Suppressor macrophage treated with lipopolysaccharide for 4 hours (primary cell): Measurements from ENCODE around the gene TPM4.

ENCODE experiments used
- DNase-seq: peaks from one replicate; pipeline ENCODE4 v3.0.0-alpha.2; 2020

Gene TPM4

GRCh38 chr19:16076154-16076957, at the start of gene TPM4:
Gene TPM4, plus strand, starts transcription at chr19:16076495. Its CDS starts 71 bp downstream, at chr19:16076566.
- peak; percentile 97 for DNase-seq

DNA sequence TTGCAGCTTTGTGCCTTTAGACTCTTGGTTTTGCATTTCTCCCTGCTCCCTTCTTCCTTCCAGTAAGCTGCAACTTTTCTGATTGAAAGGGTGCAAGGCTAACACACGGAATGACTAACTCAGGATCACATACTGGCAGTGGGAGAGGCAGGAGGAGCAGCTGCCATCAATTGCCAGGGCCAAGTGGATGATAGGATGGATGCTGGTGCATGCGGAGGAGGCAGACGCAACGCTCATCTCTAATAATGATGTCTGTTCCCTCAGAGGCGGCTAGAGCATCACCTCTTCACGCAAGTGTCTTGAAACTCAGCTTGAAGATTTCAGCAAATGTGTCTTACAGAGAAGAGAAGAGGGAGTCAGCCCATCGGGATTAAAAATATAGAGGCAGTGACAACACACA, 49.5 kb upstream of the TPM4 start:
- DNase-seq = no peak

- DNase-seq = no peak
Measured at GRCh38 chr19:16027528-16027927, 48.8 kb upstream of the TPM4 start.

DNA sequence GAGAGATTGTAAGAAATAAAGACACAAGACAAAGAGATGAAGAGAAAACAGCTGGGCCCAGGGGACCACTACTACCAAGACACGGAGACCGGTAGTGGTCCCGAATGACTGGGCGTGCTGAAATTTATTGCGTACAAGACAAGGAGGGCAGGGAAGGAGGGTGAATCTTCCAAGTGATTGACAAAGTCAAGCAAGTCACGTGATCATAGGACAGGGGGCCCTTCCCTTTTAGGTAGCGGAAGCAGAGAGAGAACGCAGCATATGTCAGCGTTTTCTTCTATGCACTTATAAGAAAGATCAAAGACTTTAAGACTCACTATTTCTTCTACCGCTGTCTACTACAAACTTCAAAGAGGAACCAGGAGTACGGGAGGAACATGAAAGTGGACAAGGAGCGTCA, 46.1 kb upstream of the TPM4 start:
- peak; percentile 11 for DNase-seq

GRCh38 chr19:16030964-16031871, 45.1 kb upstream of the TPM4 start:
- DNase-seq = no peak

DNA sequence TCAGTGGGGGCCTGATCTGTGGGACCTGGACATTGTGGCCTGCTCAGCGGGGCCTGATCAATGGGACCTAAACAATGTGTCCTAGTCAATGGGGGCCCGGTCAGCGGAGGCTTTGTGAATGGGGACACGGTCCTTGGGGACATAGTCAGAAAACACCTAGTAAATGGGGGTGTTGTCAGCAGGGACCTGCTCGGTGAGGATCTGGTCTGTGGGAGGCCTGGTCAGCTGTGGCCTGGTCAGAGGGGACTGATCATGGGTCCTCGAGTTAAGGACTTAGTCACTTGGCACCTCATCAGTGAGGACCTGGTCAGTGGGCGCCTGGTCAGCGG, 44.5 kb upstream of the TPM4 start:
- DNase-seq = no peak

GRCh38 chr19:16032509-16033135, 43.7 kb upstream of the TPM4 start:
- DNase-seq = no peak

GRCh38 chr19:16033136-16033530, 43.2 kb upstream of the TPM4 start:
- no peak for DNase-seq

- DNase-seq = no peak
Measured at GRCh38 chr19:16033721-16034120, 42.6 kb upstream of the TPM4 start.

DNA sequence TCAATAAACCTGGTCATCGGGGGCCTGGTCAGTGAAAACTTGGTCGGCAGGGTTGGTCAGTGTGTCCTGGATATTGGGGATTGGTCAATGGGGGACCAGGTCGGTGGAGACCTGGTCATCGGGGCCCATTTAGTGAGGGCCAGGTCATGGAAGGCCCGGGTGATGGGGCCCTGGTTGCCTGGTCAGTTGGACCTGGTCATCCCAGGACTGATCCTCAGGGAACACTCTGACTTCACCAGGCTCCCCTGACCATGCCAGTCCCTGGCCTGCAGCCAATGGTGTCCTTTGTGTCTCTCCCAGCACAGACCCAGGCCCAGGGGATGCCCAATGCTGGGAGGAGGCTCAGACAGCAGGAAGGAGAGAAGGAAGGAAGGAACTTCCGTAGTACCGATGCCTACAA, 42.1 kb upstream of the TPM4 start:
- DNase-seq = no peak

DNA sequence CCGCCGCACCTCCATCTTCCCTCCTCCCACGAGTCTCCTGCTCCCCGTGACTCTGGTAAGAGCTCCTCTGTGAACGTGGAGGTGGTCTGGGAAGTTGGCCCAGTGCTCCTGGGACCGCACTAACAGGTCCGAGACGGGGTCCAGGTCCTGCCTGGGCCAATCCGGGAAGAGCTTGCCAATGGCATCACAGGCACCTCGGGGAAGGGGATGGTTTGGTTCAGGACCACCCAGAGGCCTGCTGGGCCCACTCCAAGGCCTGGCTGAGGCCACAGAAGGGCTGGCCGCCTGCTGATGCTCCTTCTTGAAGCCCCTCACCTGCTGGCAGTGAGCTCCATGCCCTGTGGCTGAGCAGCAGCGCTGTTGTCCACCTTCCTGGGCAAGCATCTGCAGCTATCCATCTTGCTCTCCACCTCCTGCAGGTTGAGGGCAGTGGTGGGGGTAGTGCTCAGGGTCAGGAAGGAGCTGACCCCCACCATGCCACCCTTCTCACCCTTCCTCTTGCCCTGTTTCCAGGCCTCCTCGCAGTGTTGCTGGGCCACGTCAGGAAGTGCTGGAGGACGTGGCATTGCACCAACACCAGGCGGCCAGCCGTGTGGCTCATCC, 41.2 kb upstream of the TPM4 start:
- DNase-seq = no peak

GRCh38 chr19:16035601-16036297, 40.5 kb upstream of the TPM4 start:
- DNase-seq = no peak

DNA sequence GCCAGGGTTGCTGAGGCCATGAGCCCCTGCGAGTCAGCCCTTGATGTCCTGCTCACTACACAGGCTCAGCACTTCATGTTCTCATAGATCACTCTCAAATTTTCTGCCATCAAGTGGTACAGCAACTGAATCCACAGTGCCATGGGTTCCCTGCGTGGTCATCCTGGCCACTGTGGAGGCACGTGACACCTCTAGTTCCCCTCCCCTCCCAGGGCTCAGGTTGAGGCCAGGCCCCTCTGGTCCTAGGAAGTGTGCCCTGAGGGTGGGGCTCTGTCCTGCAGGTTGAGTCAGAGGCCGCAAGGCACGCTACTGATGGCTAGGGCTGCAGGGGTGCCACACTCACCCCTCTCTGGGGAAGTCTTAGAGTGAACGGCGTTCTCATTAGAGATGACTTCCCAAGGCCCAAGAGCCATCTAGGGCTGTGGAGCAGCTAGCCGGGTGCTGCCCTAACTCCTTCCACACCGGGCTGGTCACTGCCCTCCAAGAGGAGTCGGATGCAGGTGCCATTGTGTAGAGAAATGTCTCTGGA, 39.8 kb upstream of the TPM4 start:
- no peak for DNase-seq

DNA sequence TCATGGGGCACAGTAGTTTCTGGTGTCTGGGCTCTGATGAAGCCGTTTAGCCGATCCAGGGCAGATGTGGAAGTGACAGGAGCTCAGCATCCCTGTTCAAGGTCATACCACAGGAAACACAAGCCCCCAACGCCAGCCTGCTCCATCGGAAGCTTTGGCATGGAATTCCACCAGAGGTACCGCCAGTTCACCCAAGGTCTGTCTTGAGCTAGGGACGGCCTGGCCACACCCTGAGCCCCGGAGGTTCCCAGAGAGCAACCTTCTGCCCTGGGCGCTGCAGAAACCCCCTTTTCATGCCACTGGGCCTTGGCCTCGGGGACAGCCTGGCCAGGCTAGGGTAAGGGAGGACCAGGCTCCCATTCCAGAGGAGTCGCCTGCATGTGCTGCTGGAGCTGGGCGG, 39.4 kb upstream of the TPM4 start:
- DNase-seq = no peak

DNA sequence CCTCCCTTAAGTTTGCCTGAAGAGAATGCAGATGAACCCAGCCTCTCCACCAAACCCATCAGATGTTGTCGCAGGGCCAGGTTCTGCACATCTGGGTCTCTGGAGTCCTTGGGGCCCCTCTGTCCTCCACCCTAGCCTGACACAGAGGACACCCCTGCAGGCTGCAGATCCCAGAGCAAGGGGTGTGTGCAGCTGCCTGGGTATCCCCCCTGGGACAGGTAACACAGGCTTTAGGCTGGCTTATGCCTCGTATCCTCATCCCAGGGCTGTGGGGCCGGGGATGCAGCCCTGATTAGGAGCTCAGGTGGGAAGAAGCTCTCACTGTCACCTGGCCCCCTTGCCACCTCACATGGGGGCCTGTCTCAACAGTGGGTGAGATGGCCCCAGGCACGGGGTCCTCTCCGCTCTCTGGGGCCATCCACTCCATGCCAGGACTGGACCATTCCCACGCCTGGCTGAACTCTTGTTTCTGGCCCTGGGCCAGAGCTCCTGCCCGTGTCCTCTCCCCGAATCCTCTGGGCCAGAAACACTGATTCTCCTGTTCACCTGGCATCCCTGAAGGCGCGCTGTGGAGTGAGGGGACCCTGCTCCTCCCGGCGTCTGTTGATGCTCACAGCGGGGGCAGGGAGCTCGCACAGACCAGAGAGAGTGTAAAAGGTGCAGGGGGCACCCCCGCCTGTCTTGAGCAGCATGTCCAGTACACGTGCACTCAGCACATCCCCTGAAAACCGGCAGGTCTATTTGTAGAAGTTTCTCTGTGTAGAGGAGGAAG, 38.7 kb upstream of the TPM4 start:
- DNase-seq = no peak

DNA sequence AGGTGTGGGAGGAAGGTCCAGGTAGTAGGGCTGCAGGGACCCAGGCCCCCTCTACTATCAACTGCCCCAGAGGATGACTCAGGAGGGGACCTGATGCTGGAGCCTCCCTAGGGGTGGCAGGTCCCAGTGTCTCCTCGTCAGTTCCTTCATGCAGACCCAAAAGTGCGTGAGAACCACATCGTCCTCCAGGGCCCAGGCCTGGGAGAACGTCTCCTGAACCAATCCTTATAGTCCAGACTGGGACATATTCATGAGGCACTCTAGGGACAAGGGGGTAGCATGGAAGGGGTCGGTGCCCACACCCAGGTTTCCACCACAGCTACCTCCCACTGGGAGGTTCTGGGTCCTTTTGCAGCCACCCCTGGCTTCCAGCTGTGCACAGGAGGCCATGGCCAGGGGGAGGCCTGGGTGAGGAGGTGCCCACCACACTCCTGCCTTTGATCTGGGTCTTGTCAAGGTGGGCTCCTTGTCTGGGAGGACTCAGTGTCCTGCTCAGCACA, 38.0 kb upstream of the TPM4 start:
- DNase-seq = no peak

DNA sequence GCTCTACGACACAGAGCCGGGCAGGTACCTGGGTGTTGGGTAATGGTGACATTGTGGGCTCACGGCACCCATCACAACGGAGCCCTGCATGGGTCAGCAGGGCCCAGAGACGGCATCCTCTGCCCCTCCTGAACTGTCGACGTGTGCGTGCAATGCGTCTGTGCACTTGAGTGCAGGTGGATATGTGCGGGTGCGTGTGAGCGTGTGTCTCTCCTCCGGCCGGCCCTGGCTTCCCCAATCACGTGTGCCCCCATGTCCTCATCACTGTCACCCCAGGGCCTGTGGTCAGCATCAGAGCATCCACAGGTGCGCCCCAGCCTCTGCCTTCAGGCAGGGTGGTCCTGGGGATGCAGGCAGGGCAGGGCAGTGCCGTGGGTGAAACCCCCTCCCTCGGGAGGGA, 37.2 kb upstream of the TPM4 start:
- DNase-seq = no peak

DNA sequence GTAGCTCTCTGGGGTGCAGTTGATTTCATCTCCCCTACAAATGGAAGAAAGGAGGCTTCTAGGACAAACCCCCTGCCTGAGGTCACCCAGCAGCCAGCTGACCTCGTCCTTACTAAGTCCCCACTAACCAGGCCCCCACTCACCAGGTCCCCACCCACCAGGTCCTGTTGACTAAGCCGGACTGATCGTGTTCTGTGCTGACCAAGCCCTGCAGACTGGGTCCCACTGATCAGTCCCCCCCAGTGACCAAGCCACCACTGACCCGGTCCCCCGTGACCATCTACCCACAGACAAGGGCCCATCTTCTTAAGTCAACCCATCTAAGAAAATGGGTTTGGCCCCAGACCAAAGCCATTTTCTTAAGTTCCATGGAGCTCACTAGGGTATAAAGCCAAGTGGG, 36.8 kb upstream of the TPM4 start:
- no peak for DNase-seq

- DNase-seq = peak; percentile 42
Measured at GRCh38 chr19:16040642-16041041, 35.7 kb upstream of the TPM4 start.

- DNase-seq = peak; percentile 83
Measured at GRCh38 chr19:16041299-16041990, 34.9 kb upstream of the TPM4 start.

DNA sequence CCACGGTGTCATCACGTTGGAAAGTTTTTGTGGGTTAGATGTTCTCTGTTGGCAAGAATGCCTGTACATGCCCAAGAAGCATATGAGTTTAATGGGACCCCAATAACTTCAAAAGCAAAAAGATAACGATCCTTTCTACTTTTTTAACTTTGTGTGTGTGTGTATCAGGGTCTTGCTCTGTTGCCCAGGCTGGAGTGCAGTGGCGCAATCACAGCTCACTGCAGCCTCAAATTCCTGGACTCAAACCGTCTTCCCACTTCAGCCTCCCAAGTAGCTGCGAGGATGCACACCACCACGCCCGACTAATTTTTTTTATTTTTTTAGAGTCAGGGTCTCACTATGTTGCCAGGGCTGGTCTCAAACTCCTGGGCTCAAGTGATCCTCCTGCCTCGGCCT, 34.3 kb upstream of the TPM4 start:
- no peak for DNase-seq
